SK-N-MC (cell line): Measurements from ENCODE around the gene EDDM13.

Experiments
- EZH2 ChIP-seq: fragments of 200-600 bp; sonication (generic); IDR thresholded peaks from one replicate; pipeline ENCODE4 v1.6.1; 2017; ENCODE audit warnings: antibody characterized with exemption
- POLR2AphosphoS5 ChIP-seq: IDR thresholded peaks from 2 replicates; pipeline ENCODE4 v1.6.1; 2012; ENCODE audit warnings: mild to moderate bottlenecking, low read depth, low read length, borderline replicate concordance

- TF ChIP-seq POLR2AphosphoS5 (no peak), EZH2 (no peak)
Observed at GRCh38 chr19:56295531-56296455, 23.2 kb downstream of the EDDM13 start.
